GM18519 (cell line): ENCODE results near the gene ANO9.

Experiments used
- ATAC-seq: cut with Tn5 transposase; IDR thresholded peaks from one replicate; pipeline ENCODE4 v1.9.1; 2021; ENCODE audit warnings: mild to moderate bottlenecking, moderate library complexity; ENCODE audit not compliant: unreplicated experiment, low FRiP score

The ANO9 gene

GRCh38 chr11:441418-442274 is at the start of gene ANO9:
Gene ANO9 (minus strand): TSS chr11:442011. CDS start chr11:441926, 85 bp downstream.
- ATAC-seq = no peak

- no peak for ATAC-seq
Measured at GRCh38 chr11:491358-491757, 49.5 kb upstream of the ANO9 start.

- ATAC-seq = no peak
Measured at GRCh38 chr11:490930-491260, 49.1 kb upstream of the ANO9 start.

GRCh38 chr11:490186-490929 is 48.5 kb upstream of the ANO9 start:
- ATAC-seq = no peak

- no peak for ATAC-seq
Measured at GRCh38 chr11:489610-490185, 47.9 kb upstream of the ANO9 start.

DNA sequence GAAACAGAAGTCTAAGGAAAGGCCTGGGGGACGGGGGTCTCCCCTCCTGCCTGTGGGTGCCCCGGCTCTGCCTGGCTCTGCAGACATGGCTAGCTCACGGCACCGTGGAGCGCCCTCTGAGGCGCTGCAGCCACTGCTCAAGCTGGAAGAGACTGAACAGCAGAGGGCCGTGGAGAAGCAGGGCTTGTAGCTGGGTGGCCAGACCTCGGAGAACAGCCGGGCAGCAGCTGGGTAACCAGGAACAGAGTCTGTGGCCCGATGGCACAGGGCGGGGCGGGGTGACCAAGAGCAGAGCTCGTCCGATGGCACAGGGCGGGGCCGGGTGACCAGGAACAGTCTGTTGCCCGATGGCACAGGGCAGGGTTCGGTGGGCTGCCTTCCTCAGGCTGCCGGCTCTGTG is 47.2 kb upstream of the ANO9 start:
- no peak for ATAC-seq

DNA sequence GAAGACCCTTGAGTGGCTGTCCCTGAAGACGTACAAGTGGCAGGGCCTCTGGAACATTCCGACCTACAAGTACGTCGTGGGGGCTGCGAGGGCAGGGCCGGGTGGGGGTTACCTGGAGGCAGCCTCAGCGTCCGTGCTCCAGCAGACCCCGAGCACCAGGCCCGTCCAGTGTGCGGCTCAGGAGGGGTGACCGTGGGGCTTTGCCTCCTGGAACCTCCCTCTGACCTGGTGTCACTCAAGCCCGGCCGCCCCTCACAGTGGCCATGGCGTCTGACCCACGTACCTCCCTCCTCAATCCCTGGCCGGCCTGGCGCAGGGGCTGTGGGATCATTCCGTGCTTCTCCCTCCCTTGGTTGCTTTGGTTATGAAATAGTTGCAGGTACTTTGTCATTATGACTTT is 46.8 kb upstream of the ANO9 start:
- no peak for ATAC-seq

GRCh38 chr11:488062-488461 is 46.3 kb upstream of the ANO9 start:
- ATAC-seq = no peak

GRCh38 chr11:487571-488021 is 45.8 kb upstream of the ANO9 start:
- no peak for ATAC-seq

DNA sequence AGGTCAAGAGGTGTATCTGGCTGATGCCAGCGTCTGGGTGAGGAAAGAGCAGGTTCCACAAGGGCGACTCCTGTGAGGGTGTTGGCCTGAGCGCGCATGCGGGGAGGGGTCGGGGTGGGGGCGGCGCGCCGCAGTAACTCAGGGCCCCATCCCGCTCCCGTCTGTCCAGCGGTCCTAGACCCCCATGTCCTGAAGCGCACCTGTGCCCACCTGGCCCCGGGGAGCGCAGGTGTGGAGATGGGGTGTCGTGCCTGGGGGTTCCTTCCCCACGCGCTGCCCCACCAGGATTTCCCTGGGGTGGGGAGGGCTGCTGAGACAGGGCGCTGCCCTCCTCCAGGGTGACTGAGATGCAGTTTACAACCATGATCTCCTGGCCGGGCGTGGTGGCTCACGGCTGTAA is 44.4 kb upstream of the ANO9 start:
- ATAC-seq = no peak

GRCh38 chr11:484616-485015 is 42.8 kb upstream of the ANO9 start:
- ATAC-seq = no peak

DNA sequence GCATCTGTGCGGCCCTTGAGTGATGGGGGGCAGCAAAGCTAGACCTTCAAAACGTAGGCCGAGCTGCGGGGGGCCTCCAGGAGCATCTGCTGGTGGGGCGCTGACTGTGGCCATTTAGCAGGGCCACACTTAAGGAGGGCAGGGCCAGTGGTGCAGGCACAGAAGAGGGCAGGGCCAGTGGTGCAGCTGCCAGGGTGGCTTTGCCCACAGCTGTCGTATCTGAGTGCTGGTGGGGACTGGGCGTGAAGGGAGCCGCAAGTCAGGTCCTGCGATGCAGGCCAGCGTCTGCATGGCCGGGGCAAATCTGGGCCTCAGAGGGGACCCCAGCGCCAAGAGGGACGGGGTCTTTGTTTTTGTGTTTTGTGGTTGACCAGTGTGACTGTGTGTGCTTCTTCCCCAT is 37.5 kb upstream of the ANO9 start:
- ATAC-seq = no peak

- ATAC-seq = no peak
Measured at GRCh38 chr11:477052-477715, 35.4 kb upstream of the ANO9 start.

DNA sequence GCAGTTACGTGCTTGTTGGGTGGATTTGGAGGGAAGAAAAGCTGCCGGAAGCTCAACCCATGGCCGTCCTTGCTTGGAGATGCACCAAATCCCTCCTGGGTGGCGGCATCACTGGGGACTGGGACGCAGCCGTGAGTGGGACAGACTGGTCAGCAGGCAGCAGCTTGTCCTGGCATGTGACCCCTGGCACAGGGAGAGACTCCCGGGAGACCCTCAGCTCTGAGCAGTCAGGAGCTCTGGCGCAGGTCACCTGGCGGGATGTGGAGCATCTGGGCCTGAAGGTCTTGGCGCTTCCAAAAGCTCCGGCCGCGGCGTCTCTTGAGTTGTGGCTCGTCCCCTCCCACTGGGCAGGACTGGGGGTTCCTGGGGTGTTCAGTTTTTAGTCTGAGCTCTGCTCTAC is 34.6 kb upstream of the ANO9 start:
- no peak for ATAC-seq

GRCh38 chr11:475941-476340 is 34.1 kb upstream of the ANO9 start:
- no peak for ATAC-seq

- no peak for ATAC-seq
Measured at GRCh38 chr11:474914-475506, 33.2 kb upstream of the ANO9 start.

GRCh38 chr11:473962-474785 is 32.4 kb upstream of the ANO9 start:
- ATAC-seq = no peak

DNA sequence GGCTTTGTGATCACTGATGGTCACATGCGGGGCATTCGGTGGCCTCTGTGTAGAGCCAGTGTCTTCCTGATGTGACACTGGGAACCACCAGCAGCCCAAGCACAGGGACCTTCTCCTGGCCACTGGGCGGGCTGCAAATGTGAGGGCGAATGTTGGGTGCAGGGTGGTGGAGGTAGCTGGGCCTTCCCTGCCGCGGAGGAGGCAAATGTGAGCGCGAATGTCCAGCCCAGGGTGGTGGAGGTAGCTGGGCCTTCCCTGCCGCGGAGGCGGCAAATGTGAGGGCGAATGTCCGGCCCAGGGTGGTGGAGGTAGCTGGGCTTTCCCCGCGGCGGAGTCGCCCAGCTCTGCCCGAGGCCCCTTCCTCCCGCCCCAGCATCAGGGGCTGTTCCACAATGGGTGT is 31.6 kb upstream of the ANO9 start:
- no peak for ATAC-seq

- ATAC-seq = no peak
Measured at GRCh38 chr11:472816-473215, 31.0 kb upstream of the ANO9 start.

GRCh38 chr11:472272-472671 is 30.5 kb upstream of the ANO9 start:
- no peak for ATAC-seq
